Measurements from ENCODE around the gene NEURL4. TPM values are rescaled to one million over a fixed set of nuclear protein-coding genes. Genes with fewer than 3 reads are reported as not detected.

NEURL4 gene
- polyA plus RNA-seq, 2 of the 4 experiments (the other 2 are of a cell fraction), result 12.2 to 50.4 TPM

GRCh38 chr17:7311110-7311705, 17.9 kb downstream of the NEURL4 start:
- Histone ChIP-seq H3K4me2 (peak overlapping the region; percentile 95; the same call in 1 of the 3 replicates), H3K4me3 (no peak overlapping the region)

GRCh38 chr17:7309628-7310027, 19.5 kb downstream of the NEURL4 start:
- DNase-seq (ENCODE audit: low read depth in 1 of 2, low spot score in 1 of 2) (no peak), ATAC-seq (no peak), FAIRE-seq (no peak)
- POLR2A ChIA-PET, result interaction anchor here (0.6 to 0.7 kb wide), 2 partner anchors 9 to 17 kb away, joined by 3 read pairs; no protein-coding TSS in a partner anchor
- CTCF ChIA-PET, result interaction anchor here (0.8 to 4.5 kb wide), 9 partner anchors 8 to 264 kb away, joined by 3 to 22 read pairs (median 5); partner anchors contain the start of genes SLC2A4 and TMEM95
- H3K9me3 ChIP-seq, result no peaks in the 10 kb centered on the region
- WGBS (ENCODE audit: missing lambda C conversion rate), result 75% methylated on average over 12 of the region's 12 CpGs
- peak overlapping the region; percentile 98 for H3K4me3 ChIP-seq
- no peak overlapping the region for H3K27ac ChIP-seq
- peaks cover 51% of the 10 kb centered on the region for H3K4me1 ChIP-seq
- H3K4me2 ChIP-seq, result peak overlapping the region; percentile 95
- TF ChIP-seq E2F6 (IDR thresholded peaks at IDR 0.05; ENCODE audit: borderline replicate concordance, low read depth) (no peak), NPAS2 (CRISPR knock-in tag; IDR thresholded peaks at IDR 0.05; ENCODE audit: borderline replicate concordance) (no peak), POLR2A (IDR thresholded peaks at IDR 0.05; ENCODE audit: low read length) (no peak), BHLHE40 (IDR thresholded peaks at IDR 0.05; ENCODE audit: low read depth, low read length) (no peak), FOSB (CRISPR knock-in tag; IDR thresholded peaks at IDR 0.05) (no peak), NFE2L2 (conservative IDR thresholded peaks at IDR 0.05; ENCODE audit: low read length) (no peak), EHF (CRISPR knock-in tag; IDR thresholded peaks at IDR 0.05) (no peak), ZNF302 (CRISPR knock-in tag; IDR thresholded peaks at IDR 0.05) (no peak), EHMT2 (IDR thresholded peaks at IDR 0.05; ENCODE audit: low read depth) (no peak), MAFK (IDR thresholded peaks at IDR 0.05; ENCODE audit: partially characterized antibody) (no peak), ELK1 (IDR thresholded peaks at IDR 0.05; ENCODE audit: low read depth, low read length) (no peak), CHD4 (IDR thresholded peaks at IDR 0.05; ENCODE audit: borderline replicate concordance) (no peak), ZSCAN20 (CRISPR knock-in tag; IDR thresholded peaks at IDR 0.05) (no peak), ZC3H11A (IDR thresholded peaks at IDR 0.05) (no peak)

More at GRCh38 chr17:7311110-7311705, 17.9 kb downstream of the NEURL4 start:
- FAIRE-seq (no peak), ATAC-seq (no peak), DNase-seq (ENCODE audit: low read depth in 1 of 2, low spot score in 1 of 2) (no peak)
- ChIA-PET CTCF (interaction anchor here (0.9 to 4.5 kb wide), 5 partner anchors 12 to 41 kb away, joined by 3 to 22 read pairs (median 4); no protein-coding TSS in a partner anchor), POLR2A (interaction anchor here (0.6 kb wide), 1 partner anchor 54 kb away, joined by 3 read pairs; no protein-coding TSS in a partner anchor)
- peak; percentile 59; the same call in 1 of the 2 replicates for TF ChIP-seq TP53 (CRISPR knock-in tag; IDR thresholded peaks at IDR 0.05)
- no peak for TF ChIP-seq FOSB (CRISPR knock-in tag; IDR thresholded peaks at IDR 0.05)
- peak; percentile 14; the same call in 1 of the 2 replicates for TF ChIP-seq PBX3 (IDR thresholded peaks at IDR 0.05)
- TF ChIP-seq ZC3H11A (IDR thresholded peaks at IDR 0.05), result no peak
- Histone ChIP-seq H3K9me3 (no peaks in the 10 kb centered on the region), H3K4me1 (peaks cover 56% of the 10 kb centered on the region), H3K27ac (no peak overlapping the region)
- WGBS (ENCODE audit: missing lambda C conversion rate), result 81% methylated on average over 7 of the region's 7 CpGs

- Histone ChIP-seq H3K9me3 (no peaks in the 10 kb centered on the region), H3K4me3 (peak overlapping the region; percentile 98), H3K4me2 (peak overlapping the region; percentile 95), H3K4me1 (peaks cover 46% of the 10 kb centered on the region), H3K27ac (peak overlapping the region; percentile 98 to 100)
- POLR2A ChIA-PET, result interaction anchor here (0.5 to 1.1 kb wide), 5 partner anchors 9 to 408 kb away, joined by 3 to 4 read pairs (median 3); partner anchors contain the start of genes DNAH2, POLR2A and TMEM256
- peak; percentile 37 to 58; a peak in 4 of 6 replicates for ATAC-seq
- peak; percentile 39 for FAIRE-seq
- DNase-seq (ENCODE audit: low read depth in 1 of 2, low spot score in 1 of 2), result peak; percentile 89 to 97
- WGBS (ENCODE audit: missing lambda C conversion rate), result under 1% methylated on average over 14 of the region's 14 CpGs
- CTCF ChIA-PET, result interaction anchor here (0.9 to 4.5 kb wide), 6 partner anchors 9 to 47 kb away, joined by 3 to 22 read pairs (median 5); partner anchors contain the start of gene TMEM95
- TF ChIP-seq CHD2 (IDR thresholded peaks at IDR 0.05; ENCODE audit: low read length, partially characterized antibody), result no peak
- TF ChIP-seq E2F6 (IDR thresholded peaks at IDR 0.05; ENCODE audit: borderline replicate concordance, low read depth), result no peak
- peak; percentile 27; the same call in 1 of the 2 replicates for TF ChIP-seq TFCP2L1 (CRISPR knock-in tag; IDR thresholded peaks at IDR 0.05)
- no peak for TF ChIP-seq RNF2 (IDR thresholded peaks at IDR 0.05; ENCODE audit: borderline replicate concordance, low read depth)
- TF ChIP-seq SMC3 (IDR thresholded peaks at IDR 0.05), result no peak
- 0 out of 3 replicates have a peak, but pooled peaks have one; percentile 22 for TF ChIP-seq BCL3 (IDR thresholded peaks at IDR 0.05)
- TF ChIP-seq PBX3 (IDR thresholded peaks at IDR 0.05), result no peak
- 0 out of 2 replicates have a peak, but pooled peaks have one; percentile 23 for TF ChIP-seq POLR2A (IDR thresholded peaks at IDR 0.05; ENCODE audit: low read length)
- TF ChIP-seq RFX5 (IDR thresholded peaks at IDR 0.05), result no peak
- TF ChIP-seq ZSCAN20 (CRISPR knock-in tag; IDR thresholded peaks at IDR 0.05), result no peak
Measured at GRCh38 chr17:7308625-7309433, 20.3 kb downstream of the NEURL4 start.
